ENCODE measurements around the gene ARID1A.
A peak's percentile ranks its signal among the peaks of the same experiment; 100 is the strongest.
"Not testable (repeated sequence)": the region's sequence is repeated elsewhere in the genome, so short reads cannot be mapped to it uniquely, and the experiment has no call there.

ARID1A gene

GRCh38 chr1:26794391-26794790 lies 98.6 kb downstream of the ARID1A start:
- peak in 14 of 42 donors; percentile 5 to 81 (median 46) for DNase-seq
- intact Hi-C loops (cut with DNase I): loop anchor here (10.0 kb wide), 1 partner anchor 80 kb away; no protein-coding TSS in a partner anchor

GRCh38 chr1:26797627-26798026 lies 101.8 kb downstream of the ARID1A start:
- intact Hi-C loops (cut with DNase I): loop anchor here (10.0 kb wide), 1 partner anchor 77 kb away; no protein-coding TSS in a partner anchor
- no peak for DNase-seq

GRCh38 chr1:26799479-26800142 lies 103.8 kb downstream of the ARID1A start:
- peak in 40 of 42 donors; percentile 20 to 84 (median 64) for DNase-seq
- intact Hi-C loops (cut with DNase I): loop anchor here (10.0 kb wide), 1 partner anchor 75 kb away; no protein-coding TSS in a partner anchor

- intact Hi-C loops (cut with DNase I); DNase-seq: not testable (repeated sequence)
These were observed 108.1 kb downstream of the ARID1A start for GRCh38 chr1:26803932-26804331.

GRCh38 chr1:26810105-26810504 lies 114.3 kb downstream of the ARID1A start:
- intact Hi-C loops (cut with DNase I): loop anchor here (5.0 kb wide), 1 partner anchor 67 kb away; no protein-coding TSS in a partner anchor

GRCh38 chr1:26811057-26811456 lies 115.2 kb downstream of the ARID1A start:
- intact Hi-C loops (cut with DNase I): loop anchor here (5.0 kb wide), 1 partner anchor 66 kb away; no protein-coding TSS in a partner anchor
- no peak for DNase-seq

More at GRCh38 chr1:26810105-26810504, 114.3 kb downstream of the ARID1A start:
- peak in 36 of 42 donors; percentile 31 to 88 (median 68) for DNase-seq

GRCh38 chr1:26811708-26812107 lies 115.9 kb downstream of the ARID1A start:
- DNase-seq: no peak
- intact Hi-C loops (cut with DNase I): loop anchor here (5.0 kb wide), 1 partner anchor 66 kb away; no protein-coding TSS in a partner anchor

GRCh38 chr1:26814377-26814776 lies 118.6 kb downstream of the ARID1A start:
- DNase-seq: no peak
- intact Hi-C loops (cut with DNase I): loop anchor here (5.0 kb wide), 1 partner anchor 63 kb away; no protein-coding TSS in a partner anchor

- intact Hi-C loops (cut with DNase I): loop anchor here (5.0 kb wide), 1 partner anchor 62 kb away; no protein-coding TSS in a partner anchor
- DNase-seq: no peak
These were observed 119.1 kb downstream of the ARID1A start for GRCh38 chr1:26814893-26815292.

GRCh38 chr1:26820784-26821269 lies 125.0 kb downstream of the ARID1A start:
- DNase-seq: no peak
- intact Hi-C loops (cut with DNase I): no loop called here

GRCh38 chr1:26822737-26823395 lies 127.1 kb downstream of the ARID1A start:
- no peak for DNase-seq
- intact Hi-C loops (cut with DNase I): no loop called here

GRCh38 chr1:26824731-26825130 lies 128.9 kb downstream of the ARID1A start:
- DNase-seq: no peak
- intact Hi-C loops (cut with DNase I): no loop called here

- intact Hi-C loops (cut with DNase I): no loop called here
- peak in 41 of 42 donors; percentile 35 to 86 (median 71) for DNase-seq
These were observed 130.7 kb downstream of the ARID1A start, which contains the start of gene ZDHHC18 for GRCh38 chr1:26826261-26827105. Gene ZDHHC18 (plus strand): TSS chr1:26826688. CDS start chr1:26826805, 117 bp downstream.

GRCh38 chr1:26827106-26827604 lies 131.3 kb downstream of the ARID1A start:
- intact Hi-C loops (cut with DNase I): no loop called here
- peak in 1 of 42 donors; percentile 15 for DNase-seq

- intact Hi-C loops (cut with DNase I): no loop called here
- DNase-seq: no peak
These were observed 131.8 kb downstream of the ARID1A start for GRCh38 chr1:26827663-26828062.

- intact Hi-C loops (cut with DNase I): no loop called here
- peak in 24 of 42 donors; percentile 27 to 59 (median 40) for DNase-seq
These were observed 132.7 kb downstream of the ARID1A start for GRCh38 chr1:26828411-26828991.

GRCh38 chr1:26829184-26829911 lies 133.5 kb downstream of the ARID1A start:
- no peak for DNase-seq
- intact Hi-C loops (cut with DNase I): no loop called here

GRCh38 chr1:26831059-26831458 lies 135.2 kb downstream of the ARID1A start:
- intact Hi-C loops (cut with DNase I): no loop called here
- DNase-seq: no peak
